Measurements from ENCODE around the gene C17orf67. TPM values are rescaled to one million over a fixed set of nuclear protein-coding genes. Genes with fewer than 3 reads are reported as not detected.

C17orf67 gene
- total and polyA plus RNA-seq, 2 experiments from 2014 or later: 1.0 to 3.7 TPM

DNA sequence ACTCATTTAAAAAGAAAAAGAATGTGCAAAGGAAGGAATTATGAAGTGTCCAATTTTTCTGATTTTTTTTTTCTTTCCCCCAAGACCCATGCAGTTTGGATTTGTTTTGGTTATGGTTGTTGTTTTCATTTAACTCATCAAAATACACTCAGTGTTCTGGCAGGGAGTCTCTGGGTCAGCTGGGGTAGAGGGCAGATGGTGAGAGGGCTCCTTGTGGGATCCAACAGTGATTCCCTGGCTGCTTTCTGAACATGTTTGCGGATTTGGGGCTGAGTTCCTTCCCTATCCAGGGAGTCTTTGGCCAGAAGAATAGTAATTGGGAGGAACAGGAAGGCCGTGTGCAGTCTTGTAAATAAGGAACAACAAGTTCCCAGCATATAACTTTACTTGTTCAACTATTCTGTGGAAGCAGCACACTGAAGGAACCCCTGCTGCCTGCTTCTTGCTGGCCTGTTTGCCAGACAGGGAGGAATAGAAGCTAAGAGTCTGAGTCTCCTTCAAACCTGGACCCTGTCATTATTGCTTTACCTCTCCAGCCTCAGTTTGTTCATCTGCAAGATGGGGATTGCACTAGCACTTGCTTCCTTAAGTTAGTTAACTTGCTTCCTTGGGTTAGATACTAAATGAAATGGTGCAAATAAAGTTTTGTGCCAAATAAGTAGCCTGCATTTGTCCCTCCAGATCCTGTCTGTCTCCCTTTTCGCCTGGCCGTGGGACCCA, 32.1 kb downstream of the C17orf67 start:
- no peak for TF ChIP-seq EZH2phosphoT487 (IDR thresholded peaks at IDR 0.05; ENCODE audit: unreplicated experiment)
- TF ChIP-seq JUNB (IDR thresholded peaks at IDR 0.05; ENCODE audit: unreplicated experiment): no peak
- TF ChIP-seq, protein P1, sequence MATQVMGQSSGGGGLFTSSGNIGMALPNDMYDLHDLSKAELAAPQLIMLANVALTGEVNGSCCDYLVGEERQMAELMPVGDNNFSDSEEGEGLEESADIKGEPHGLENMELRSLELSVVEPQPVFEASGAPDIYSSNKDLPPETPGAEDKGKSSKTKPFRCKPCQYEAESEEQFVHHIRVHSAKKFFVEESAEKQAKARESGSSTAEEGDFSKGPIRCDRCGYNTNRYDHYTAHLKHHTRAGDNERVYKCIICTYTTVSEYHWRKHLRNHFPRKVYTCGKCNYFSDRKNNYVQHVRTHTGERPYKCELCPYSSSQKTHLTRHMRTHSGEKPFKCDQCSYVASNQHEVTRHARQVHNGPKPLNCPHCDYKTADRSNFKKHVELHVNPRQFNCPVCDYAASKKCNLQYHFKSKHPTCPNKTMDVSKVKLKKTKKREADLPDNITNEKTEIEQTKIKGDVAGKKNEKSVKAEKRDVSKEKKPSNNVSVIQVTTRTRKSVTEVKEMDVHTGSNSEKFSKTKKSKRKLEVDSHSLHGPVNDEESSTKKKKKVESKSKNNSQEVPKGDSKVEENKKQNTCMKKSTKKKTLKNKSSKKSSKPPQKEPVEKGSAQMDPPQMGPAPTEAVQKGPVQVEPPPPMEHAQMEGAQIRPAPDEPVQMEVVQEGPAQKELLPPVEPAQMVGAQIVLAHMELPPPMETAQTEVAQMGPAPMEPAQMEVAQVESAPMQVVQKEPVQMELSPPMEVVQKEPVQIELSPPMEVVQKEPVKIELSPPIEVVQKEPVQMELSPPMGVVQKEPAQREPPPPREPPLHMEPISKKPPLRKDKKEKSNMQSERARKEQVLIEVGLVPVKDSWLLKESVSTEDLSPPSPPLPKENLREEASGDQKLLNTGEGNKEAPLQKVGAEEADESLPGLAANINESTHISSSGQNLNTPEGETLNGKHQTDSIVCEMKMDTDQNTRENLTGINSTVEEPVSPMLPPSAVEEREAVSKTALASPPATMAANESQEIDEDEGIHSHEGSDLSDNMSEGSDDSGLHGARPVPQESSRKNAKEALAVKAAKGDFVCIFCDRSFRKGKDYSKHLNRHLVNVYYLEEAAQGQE (IDR thresholded peaks at IDR 0.05; ENCODE audit: unreplicated experiment): no peak
- no peak for TF ChIP-seq ZNF331 (CRISPR knock-in tag; IDR thresholded peaks at IDR 0.05; ENCODE audit: low read depth)
- no peak for TF ChIP-seq EZH2 (IDR thresholded peaks at IDR 0.05; ENCODE audit: low read depth, unreplicated experiment)
- TF ChIP-seq, protein P2, sequence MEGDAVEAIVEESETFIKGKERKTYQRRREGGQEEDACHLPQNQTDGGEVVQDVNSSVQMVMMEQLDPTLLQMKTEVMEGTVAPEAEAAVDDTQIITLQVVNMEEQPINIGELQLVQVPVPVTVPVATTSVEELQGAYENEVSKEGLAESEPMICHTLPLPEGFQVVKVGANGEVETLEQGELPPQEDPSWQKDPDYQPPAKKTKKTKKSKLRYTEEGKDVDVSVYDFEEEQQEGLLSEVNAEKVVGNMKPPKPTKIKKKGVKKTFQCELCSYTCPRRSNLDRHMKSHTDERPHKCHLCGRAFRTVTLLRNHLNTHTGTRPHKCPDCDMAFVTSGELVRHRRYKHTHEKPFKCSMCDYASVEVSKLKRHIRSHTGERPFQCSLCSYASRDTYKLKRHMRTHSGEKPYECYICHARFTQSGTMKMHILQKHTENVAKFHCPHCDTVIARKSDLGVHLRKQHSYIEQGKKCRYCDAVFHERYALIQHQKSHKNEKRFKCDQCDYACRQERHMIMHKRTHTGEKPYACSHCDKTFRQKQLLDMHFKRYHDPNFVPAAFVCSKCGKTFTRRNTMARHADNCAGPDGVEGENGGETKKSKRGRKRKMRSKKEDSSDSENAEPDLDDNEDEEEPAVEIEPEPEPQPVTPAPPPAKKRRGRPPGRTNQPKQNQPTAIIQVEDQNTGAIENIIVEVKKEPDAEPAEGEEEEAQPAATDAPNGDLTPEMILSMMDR (conservative IDR thresholded peaks at IDR 0.05; ENCODE audit: low read depth in 2 of 2): no peak
- TF ChIP-seq, protein P3, sequence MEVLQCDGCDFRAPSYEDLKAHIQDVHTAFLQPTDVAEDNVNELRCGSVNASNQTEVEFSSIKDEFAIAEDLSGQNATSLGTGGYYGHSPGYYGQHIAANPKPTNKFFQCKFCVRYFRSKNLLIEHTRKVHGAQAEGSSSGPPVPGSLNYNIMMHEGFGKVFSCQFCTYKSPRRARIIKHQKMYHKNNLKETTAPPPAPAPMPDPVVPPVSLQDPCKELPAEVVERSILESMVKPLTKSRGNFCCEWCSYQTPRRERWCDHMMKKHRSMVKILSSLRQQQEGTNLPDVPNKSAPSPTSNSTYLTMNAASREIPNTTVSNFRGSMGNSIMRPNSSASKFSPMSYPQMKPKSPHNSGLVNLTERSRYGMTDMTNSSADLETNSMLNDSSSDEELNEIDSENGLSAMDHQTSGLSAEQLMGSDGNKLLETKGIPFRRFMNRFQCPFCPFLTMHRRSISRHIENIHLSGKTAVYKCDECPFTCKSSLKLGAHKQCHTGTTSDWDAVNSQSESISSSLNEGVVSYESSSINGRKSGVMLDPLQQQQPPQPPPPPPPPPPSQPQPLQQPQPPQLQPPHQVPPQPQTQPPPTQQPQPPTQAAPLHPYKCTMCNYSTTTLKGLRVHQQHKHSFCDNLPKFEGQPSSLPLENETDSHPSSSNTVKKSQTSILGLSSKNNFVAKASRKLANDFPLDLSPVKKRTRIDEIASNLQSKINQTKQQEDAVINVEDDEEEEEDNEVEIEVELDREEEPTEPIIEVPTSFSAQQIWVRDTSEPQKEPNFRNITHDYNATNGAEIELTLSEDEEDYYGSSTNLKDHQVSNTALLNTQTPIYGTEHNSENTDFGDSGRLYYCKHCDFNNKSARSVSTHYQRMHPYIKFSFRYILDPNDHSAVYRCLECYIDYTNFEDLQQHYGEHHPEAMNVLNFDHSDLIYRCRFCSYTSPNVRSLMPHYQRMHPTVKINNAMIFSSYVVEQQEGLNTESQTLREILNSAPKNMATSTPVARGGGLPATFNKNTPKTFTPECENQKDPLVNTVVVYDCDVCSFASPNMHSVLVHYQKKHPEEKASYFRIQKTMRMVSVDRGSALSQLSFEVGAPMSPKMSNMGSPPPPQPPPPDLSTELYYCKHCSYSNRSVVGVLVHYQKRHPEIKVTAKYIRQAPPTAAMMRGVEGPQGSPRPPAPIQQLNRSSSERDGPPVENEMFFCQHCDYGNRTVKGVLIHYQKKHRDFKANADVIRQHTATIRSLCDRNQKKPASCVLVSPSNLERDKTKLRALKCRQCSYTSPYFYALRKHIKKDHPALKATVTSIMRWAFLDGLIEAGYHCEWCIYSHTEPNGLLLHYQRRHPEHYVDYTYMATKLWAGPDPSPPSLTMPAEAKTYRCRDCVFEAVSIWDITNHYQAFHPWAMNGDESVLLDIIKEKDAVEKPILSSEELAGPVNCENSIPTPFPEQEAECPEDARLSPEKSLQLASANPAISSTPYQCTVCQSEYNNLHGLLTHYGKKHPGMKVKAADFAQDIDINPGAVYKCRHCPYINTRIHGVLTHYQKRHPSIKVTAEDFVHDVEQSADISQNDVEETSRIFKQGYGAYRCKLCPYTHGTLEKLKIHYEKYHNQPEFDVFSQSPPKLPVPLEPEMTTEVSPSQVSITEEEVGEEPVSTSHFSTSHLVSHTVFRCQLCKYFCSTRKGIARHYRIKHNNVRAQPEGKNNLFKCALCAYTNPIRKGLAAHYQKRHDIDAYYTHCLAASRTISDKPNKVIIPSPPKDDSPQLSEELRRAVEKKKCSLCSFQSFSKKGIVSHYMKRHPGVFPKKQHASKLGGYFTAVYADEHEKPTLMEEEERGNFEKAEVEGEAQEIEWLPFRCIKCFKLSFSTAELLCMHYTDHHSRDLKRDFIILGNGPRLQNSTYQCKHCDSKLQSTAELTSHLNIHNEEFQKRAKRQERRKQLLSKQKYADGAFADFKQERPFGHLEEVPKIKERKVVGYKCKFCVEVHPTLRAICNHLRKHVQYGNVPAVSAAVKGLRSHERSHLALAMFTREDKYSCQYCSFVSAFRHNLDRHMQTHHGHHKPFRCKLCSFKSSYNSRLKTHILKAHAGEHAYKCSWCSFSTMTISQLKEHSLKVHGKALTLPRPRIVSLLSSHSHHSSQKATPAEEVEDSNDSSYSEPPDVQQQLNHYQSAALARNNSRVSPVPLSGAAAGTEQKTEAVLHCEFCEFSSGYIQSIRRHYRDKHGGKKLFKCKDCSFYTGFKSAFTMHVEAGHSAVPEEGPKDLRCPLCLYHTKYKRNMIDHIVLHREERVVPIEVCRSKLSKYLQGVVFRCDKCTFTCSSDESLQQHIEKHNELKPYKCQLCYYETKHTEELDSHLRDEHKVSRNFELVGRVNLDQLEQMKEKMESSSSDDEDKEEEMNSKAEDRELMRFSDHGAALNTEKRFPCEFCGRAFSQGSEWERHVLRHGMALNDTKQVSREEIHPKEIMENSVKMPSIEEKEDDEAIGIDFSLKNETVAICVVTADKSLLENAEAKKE (CRISPR knock-in tag; IDR thresholded peaks at IDR 0.05): no peak
- TF ChIP-seq CREB1 (CRISPR knock-in tag; IDR thresholded peaks at IDR 0.05; ENCODE audit: low read depth): no peak
- ATAC-seq (no peak), DNase-seq (ENCODE audit: low spot score) (no peak)
- H3K4me2 ChIP-seq: no peak overlapping the region
- no peak overlapping the region for H3K27ac ChIP-seq (ENCODE audit: low read depth)
- no peak overlapping the region for H2AFZ ChIP-seq
- no peaks in the 10 kb centered on the region for H3F3A ChIP-seq (replicated peaks; ENCODE audit: low read depth)
- no peaks in the 10 kb centered on the region for H3K36me3 ChIP-seq (ENCODE audit: insufficient read depth)
- H3K27me3 ChIP-seq (ENCODE audit: insufficient read depth): no peaks in the 10 kb centered on the region
- H3K9me2 ChIP-seq (ENCODE audit: insufficient read depth): peaks cover 3% of the 10 kb centered on the region; the same call in 1 of the 2 replicates
- Mint-ChIP-seq H3K4me1 (peaks cover 12% of the 10 kb centered on the region), H3K9me3 (no peaks in the 10 kb centered on the region), H3K27ac (no peak overlapping the region), H3K4me3 (no peak overlapping the region), H3K27me3 (ENCODE audit: insufficient read depth, low read depth, poor library complexity) (peaks cover 6% of the 10 kb centered on the region), H3K36me3 (ENCODE audit: low read depth) (no peaks in the 10 kb centered on the region)
- no peaks in the 10 kb centered on the region for H3K79me2 ChIP-seq (replicated peaks; ENCODE audit: insufficient read depth)
- no peaks in the 10 kb centered on the region for H4K20me1 ChIP-seq (replicated peaks; ENCODE audit: insufficient read depth)
- no peak overlapping the region for H3K4me3 ChIP-seq
- no peaks in the 10 kb centered on the region for H3K4me1 ChIP-seq (ENCODE audit: insufficient read depth)

All from GM23338 (cell line).